Measurements from ENCODE around the gene VWA3A.

VWA3A gene

DNA sequence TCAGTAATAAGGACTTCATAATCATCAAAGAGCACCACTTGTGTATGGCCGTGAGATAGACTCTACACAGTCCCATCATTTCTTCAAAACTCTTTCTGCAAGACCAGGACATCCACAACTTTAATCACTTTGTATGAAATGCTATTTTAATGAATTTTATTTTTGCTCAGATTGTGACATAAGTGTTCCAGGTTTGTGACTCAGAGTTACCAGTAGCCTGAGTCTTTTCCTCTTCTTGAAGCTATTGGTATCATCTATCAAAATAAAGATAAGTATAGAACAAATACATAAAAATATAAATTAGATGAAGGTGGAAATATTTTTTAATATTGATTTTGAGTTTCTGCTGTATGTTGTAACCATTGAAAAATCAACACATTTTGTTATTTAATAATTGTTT lies 16.6 kb upstream of the VWA3A start:
- Histone ChIP-seq H3K79me2 (ENCODE audit: control insufficient read depth, low read length) (no peaks in the 10 kb centered on the region), H3K27ac (ENCODE audit: low read depth, low read length) (no peak overlapping the region), H4K20me1 (ENCODE audit: control insufficient read depth, insufficient read depth, low read depth, low read length) (peaks cover 2% of the 10 kb centered on the region; the same call in 1 of the 2 replicates), H3K4me1 (ENCODE audit: control insufficient read depth, low read length) (peaks cover 11% of the 10 kb centered on the region), H3K9me2 (replicated peaks; ENCODE audit: control insufficient read depth, low read length) (no peaks in the 10 kb centered on the region), H3K27me3 (ENCODE audit: control insufficient read depth, low read length) (no peaks in the 10 kb centered on the region), H3K4me2 (ENCODE audit: low read length) (no peak overlapping the region), H3K9me3 (ENCODE audit: control insufficient read depth, insufficient read depth, low read length) (no peaks in the 10 kb centered on the region), H3K4me3 (ENCODE audit: low read length) (no peak overlapping the region), H3K36me3 (ENCODE audit: control insufficient read depth, low read length) (no peaks in the 10 kb centered on the region), H3F3A (ENCODE audit: control insufficient read depth, insufficient read depth) (no peaks in the 10 kb centered on the region)
- no peak for TF ChIP-seq EZH2phosphoT487 (IDR thresholded peaks at IDR 0.05; ENCODE audit: borderline replicate concordance, low read length)
- TF ChIP-seq, protein P1, sequence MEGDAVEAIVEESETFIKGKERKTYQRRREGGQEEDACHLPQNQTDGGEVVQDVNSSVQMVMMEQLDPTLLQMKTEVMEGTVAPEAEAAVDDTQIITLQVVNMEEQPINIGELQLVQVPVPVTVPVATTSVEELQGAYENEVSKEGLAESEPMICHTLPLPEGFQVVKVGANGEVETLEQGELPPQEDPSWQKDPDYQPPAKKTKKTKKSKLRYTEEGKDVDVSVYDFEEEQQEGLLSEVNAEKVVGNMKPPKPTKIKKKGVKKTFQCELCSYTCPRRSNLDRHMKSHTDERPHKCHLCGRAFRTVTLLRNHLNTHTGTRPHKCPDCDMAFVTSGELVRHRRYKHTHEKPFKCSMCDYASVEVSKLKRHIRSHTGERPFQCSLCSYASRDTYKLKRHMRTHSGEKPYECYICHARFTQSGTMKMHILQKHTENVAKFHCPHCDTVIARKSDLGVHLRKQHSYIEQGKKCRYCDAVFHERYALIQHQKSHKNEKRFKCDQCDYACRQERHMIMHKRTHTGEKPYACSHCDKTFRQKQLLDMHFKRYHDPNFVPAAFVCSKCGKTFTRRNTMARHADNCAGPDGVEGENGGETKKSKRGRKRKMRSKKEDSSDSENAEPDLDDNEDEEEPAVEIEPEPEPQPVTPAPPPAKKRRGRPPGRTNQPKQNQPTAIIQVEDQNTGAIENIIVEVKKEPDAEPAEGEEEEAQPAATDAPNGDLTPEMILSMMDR (IDR thresholded peaks at IDR 0.05; ENCODE audit: low read depth, low read length, poor library complexity, severe bottlenecking) = no peak

DNA sequence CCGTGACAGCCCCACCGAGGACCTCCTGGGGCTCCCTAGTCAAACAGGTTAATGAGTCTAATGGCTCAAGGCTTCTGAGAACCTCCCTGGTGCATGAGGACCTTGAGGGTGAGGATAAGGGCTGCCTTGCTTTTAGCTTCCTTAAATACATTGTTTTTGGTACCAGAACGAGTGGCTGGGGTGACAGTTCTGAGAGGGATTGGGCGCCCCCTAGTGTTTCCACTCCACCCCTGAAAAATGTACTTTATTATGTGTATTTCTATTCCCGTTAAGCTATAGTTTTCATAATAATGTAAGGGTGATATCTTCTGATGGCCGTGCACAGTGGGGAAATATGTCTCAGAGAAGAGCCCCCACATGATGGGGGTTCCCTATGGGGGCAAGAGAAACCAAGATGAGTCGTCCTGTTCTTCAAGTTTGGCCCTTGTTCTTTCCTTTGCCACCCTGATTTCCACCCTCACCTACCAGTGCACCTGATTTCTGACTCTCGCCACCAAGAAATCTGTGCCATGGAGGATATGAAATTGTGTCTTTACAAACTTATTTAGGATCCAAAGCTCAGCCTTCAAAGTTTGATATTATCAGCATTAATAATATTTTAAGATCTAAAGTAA lies 14.5 kb upstream of the VWA3A start:
- Histone ChIP-seq H3K9me3 (ENCODE audit: control insufficient read depth, insufficient read depth, low read length) (no peaks in the 10 kb centered on the region), H3K4me3 (ENCODE audit: low read length) (no peak overlapping the region), H3K9me2 (replicated peaks; ENCODE audit: control insufficient read depth, low read length) (no peaks in the 10 kb centered on the region), H3K79me2 (ENCODE audit: control insufficient read depth, low read length) (no peaks in the 10 kb centered on the region), H3K27ac (ENCODE audit: low read depth, low read length) (no peak overlapping the region), H4K20me1 (ENCODE audit: control insufficient read depth, insufficient read depth, low read depth, low read length) (peaks cover 2% of the 10 kb centered on the region; the same call in 1 of the 2 replicates), H3K4me1 (ENCODE audit: control insufficient read depth, low read length) (peaks cover 11% of the 10 kb centered on the region), H3K27me3 (ENCODE audit: control insufficient read depth, low read length) (no peaks in the 10 kb centered on the region), H3K36me3 (ENCODE audit: control insufficient read depth, low read length) (no peaks in the 10 kb centered on the region), H3F3A (ENCODE audit: control insufficient read depth, insufficient read depth) (no peaks in the 10 kb centered on the region), H3K4me2 (ENCODE audit: low read length) (no peak overlapping the region)
- TF ChIP-seq EZH2phosphoT487 (IDR thresholded peaks at IDR 0.05; ENCODE audit: borderline replicate concordance, low read length) = no peak
- TF ChIP-seq, protein P1 (IDR thresholded peaks at IDR 0.05; ENCODE audit: low read depth, low read length, poor library complexity, severe bottlenecking) = peak; percentile 76

DNA sequence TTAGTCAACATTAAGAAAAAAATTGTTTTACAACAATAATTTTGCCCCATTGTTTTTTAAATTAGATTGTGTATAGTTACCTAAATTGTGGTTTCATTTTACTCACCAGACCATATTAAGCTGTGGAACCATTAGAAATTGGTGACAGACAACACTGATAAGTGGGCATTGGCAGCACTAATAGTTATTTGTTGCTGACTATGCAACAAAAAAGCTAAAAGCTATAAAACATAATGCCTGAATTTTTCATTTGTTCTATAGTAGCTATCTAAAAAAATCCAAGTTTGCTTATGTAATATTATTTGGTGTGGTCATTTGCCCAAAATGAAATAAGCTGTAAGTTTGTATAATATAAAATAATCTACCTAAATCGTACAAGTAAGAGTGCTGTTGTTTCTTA lies 13.7 kb upstream of the VWA3A start:
- H3K27me3 ChIP-seq (ENCODE audit: control insufficient read depth, low read length) = no peaks in the 10 kb centered on the region
- TF ChIP-seq EZH2phosphoT487 (IDR thresholded peaks at IDR 0.05; ENCODE audit: borderline replicate concordance, low read length) = no peak
- TF ChIP-seq, protein P1 (IDR thresholded peaks at IDR 0.05; ENCODE audit: low read depth, low read length, poor library complexity, severe bottlenecking) = no peak
- no peaks in the 10 kb centered on the region for H3K9me2 ChIP-seq (replicated peaks; ENCODE audit: control insufficient read depth, low read length)
- peaks cover 2% of the 10 kb centered on the region; the same call in 1 of the 2 replicates for H4K20me1 ChIP-seq (ENCODE audit: control insufficient read depth, insufficient read depth, low read depth, low read length)
- H3K79me2 ChIP-seq (ENCODE audit: control insufficient read depth, low read length) = no peaks in the 10 kb centered on the region
- no peaks in the 10 kb centered on the region for H3K9me3 ChIP-seq (ENCODE audit: control insufficient read depth, insufficient read depth, low read length)
- no peak overlapping the region for H3K27ac ChIP-seq (ENCODE audit: low read depth, low read length)
- no peaks in the 10 kb centered on the region for H3K36me3 ChIP-seq (ENCODE audit: control insufficient read depth, low read length)
- H3K4me3 ChIP-seq (ENCODE audit: low read length) = no peak overlapping the region
- no peak overlapping the region for H3K4me2 ChIP-seq (ENCODE audit: low read length)
- H3K4me1 ChIP-seq (ENCODE audit: control insufficient read depth, low read length) = peaks cover 11% of the 10 kb centered on the region
- H3F3A ChIP-seq (ENCODE audit: control insufficient read depth, insufficient read depth) = no peaks in the 10 kb centered on the region

All from DOHH2 (cell line).